ENCODE measurements around the gene CTSW. TPM values are rescaled to one million over a fixed set of nuclear protein-coding genes. Genes with fewer than 3 reads are reported as not detected.
"Not testable (repeated sequence)": the region's sequence is repeated elsewhere in the genome, so short reads cannot be mapped to it uniquely, and the experiment has no call there.

CTSW gene
- total RNA-seq, 2 experiments from 2014 or later: not detected

DNA sequence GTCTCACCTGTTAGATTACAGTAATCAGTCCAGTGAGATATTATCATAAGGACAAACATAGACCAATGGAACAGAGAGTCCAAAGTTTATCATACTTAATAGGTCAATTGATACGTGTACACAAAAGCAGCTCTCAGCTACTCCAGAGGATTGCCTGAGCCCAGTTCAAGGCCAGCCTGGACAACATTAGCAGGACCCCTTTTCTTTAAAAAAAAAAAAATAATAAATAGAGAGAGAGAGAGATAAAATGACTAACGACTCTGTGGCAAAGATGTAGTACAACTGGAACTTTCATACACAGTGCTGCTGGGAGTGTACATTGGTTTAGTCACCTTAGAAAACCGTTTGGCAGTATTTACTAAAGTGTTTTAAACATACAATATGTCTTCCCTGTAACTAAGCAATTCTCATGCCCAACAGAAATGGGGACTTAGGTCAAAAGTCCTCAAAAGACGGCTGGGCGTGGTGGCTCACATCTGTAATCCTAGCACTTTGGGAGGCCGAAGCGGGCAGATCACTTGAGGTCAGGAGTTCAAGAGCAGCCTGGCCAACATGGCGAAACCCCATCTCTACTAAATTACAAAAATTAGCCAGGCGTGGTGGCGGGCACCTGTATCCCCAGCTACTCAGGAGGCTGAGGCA, 35.3 kb upstream of the CTSW start:
- no peaks in the 10 kb centered on the region for H3K4me1 ChIP-seq (ENCODE audit: insufficient read depth, low read length, poor library complexity, severe bottlenecking)
- H4K20me1 ChIP-seq (ENCODE audit: insufficient read depth, low read length): no peaks in the 10 kb centered on the region
- H3K9me3 ChIP-seq (ENCODE audit: low read length): no peaks in the 10 kb centered on the region
- H3K9me2 ChIP-seq (ENCODE audit: insufficient read depth, low read length): no peaks in the 10 kb centered on the region
- ChIA-PET POLR2A (interaction anchor here (0.7 kb wide), 1 partner anchor 1455 kb away, joined by 4 read pairs; no protein-coding TSS in a partner anchor), CTCF (ENCODE audit: unreplicated experiment) (no interaction called here)
- intact Hi-C loops (cut with micrococcal nuclease; ENCODE audit: unreplicated experiment): no loop called here
- H3K36me3 ChIP-seq (ENCODE audit: insufficient read depth, low read length): no peaks in the 10 kb centered on the region
- H3K4me2 ChIP-seq (ENCODE audit: low read length): no peak overlapping the region
- TF ChIP-seq, protein P1, sequence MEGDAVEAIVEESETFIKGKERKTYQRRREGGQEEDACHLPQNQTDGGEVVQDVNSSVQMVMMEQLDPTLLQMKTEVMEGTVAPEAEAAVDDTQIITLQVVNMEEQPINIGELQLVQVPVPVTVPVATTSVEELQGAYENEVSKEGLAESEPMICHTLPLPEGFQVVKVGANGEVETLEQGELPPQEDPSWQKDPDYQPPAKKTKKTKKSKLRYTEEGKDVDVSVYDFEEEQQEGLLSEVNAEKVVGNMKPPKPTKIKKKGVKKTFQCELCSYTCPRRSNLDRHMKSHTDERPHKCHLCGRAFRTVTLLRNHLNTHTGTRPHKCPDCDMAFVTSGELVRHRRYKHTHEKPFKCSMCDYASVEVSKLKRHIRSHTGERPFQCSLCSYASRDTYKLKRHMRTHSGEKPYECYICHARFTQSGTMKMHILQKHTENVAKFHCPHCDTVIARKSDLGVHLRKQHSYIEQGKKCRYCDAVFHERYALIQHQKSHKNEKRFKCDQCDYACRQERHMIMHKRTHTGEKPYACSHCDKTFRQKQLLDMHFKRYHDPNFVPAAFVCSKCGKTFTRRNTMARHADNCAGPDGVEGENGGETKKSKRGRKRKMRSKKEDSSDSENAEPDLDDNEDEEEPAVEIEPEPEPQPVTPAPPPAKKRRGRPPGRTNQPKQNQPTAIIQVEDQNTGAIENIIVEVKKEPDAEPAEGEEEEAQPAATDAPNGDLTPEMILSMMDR (conservative IDR thresholded peaks at IDR 0.05; ENCODE audit: low read length): no peak
- TF ChIP-seq EZH2phosphoT487 (IDR thresholded peaks at IDR 0.05; ENCODE audit: borderline replicate concordance, low read depth, low read length): no peak
- no peaks in the 10 kb centered on the region for H3K79me2 ChIP-seq (ENCODE audit: insufficient read depth, low read depth, low read length)
- H3K27ac ChIP-seq (ENCODE audit: low read depth, low read length, poor library complexity, severe bottlenecking): no peak overlapping the region
- no peak overlapping the region for H2AFZ ChIP-seq (ENCODE audit: low read length)
- no peak for DNase-seq (ENCODE audit: low spot score)
- H3K4me3 ChIP-seq (ENCODE audit: low read depth, low read length, poor library complexity, severe bottlenecking): no peak overlapping the region
- no TSS peak for BruUV-seq (replicated peaks)

DNA sequence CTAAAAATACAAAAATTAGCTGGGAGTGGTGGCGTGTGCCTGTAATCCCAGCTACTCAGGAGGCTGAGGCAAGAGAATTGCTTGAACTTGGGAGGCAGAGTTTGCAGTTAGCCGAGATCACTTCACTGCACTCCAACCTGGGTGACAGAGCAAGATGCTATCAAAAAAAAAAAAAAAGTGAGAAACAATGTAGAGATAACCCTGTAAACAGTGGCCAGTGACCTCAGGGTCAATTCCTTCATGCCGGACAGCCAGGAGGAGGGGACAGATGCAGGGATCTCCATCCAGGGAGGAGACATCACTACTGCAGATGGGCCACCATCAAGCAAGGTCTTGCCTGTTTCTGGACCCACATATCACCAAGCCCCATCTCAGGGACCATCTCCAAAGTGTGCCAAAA, 31.9 kb upstream of the CTSW start:
- Histone ChIP-seq H3K36me3 (ENCODE audit: insufficient read depth, low read length) (peaks cover 21% of the 10 kb centered on the region), H3K79me2 (ENCODE audit: insufficient read depth, low read depth, low read length) (no peaks in the 10 kb centered on the region), H3K4me2 (ENCODE audit: low read length) (no peak overlapping the region), H3K27ac (ENCODE audit: low read depth, low read length, poor library complexity, severe bottlenecking) (no peak overlapping the region), H3K9me2 (ENCODE audit: insufficient read depth, low read length) (no peaks in the 10 kb centered on the region), H3K4me3 (ENCODE audit: low read depth, low read length, poor library complexity, severe bottlenecking) (no peak overlapping the region), H4K20me1 (ENCODE audit: insufficient read depth, low read length) (no peaks in the 10 kb centered on the region), H3K4me1 (ENCODE audit: insufficient read depth, low read length, poor library complexity, severe bottlenecking) (no peaks in the 10 kb centered on the region), H2AFZ (ENCODE audit: low read length) (no peak overlapping the region), H3K9me3 (ENCODE audit: low read length) (peaks cover 7% of the 10 kb centered on the region; the same call in 1 of the 2 replicates)
- ChIA-PET CTCF (ENCODE audit: unreplicated experiment) (no interaction called here), POLR2A (interaction anchor here (0.6 to 1.0 kb wide), 2 partner anchors 11 to 518 kb away, joined by 4 read pairs; no protein-coding TSS in a partner anchor)
- intact Hi-C loops (cut with micrococcal nuclease; ENCODE audit: unreplicated experiment): no loop called here
- DNase-seq (ENCODE audit: low spot score): no peak
- no TSS peak for BruUV-seq (replicated peaks)
- TF ChIP-seq, protein P1 (conservative IDR thresholded peaks at IDR 0.05; ENCODE audit: low read length): no peak
- no peak for TF ChIP-seq EZH2phosphoT487 (IDR thresholded peaks at IDR 0.05; ENCODE audit: borderline replicate concordance, low read depth, low read length)

DNA sequence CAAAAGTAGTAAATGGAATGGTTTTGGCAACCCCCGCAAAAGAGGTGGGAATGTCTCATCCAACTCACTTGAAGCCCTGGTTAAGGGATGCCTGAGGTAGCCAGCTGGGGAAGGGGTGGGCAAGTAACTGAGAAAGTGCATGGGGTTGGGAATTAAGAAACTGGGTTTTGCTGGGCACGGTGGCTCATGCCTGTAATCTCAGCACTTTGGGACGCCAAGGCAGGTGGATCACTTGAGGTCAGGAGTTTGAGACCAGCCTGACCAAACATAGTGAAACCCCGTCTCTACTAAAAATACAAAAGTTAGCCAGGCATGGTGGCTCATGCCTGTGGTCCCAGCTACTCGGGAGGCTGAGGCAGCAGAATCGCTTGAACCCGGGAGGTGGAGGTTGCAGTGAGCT, 30.9 kb upstream of the CTSW start:
- H3K4me2 ChIP-seq (ENCODE audit: low read length); H3K9me2 ChIP-seq (ENCODE audit: insufficient read depth, low read length); H3K79me2 ChIP-seq (ENCODE audit: insufficient read depth, low read depth, low read length); H3K27ac ChIP-seq (ENCODE audit: low read depth, low read length, poor library complexity, severe bottlenecking); H2AFZ ChIP-seq (ENCODE audit: low read length); H4K20me1 ChIP-seq (ENCODE audit: insufficient read depth, low read length); H3K4me1 ChIP-seq (ENCODE audit: insufficient read depth, low read length, poor library complexity, severe bottlenecking); H3K4me3 ChIP-seq (ENCODE audit: low read depth, low read length, poor library complexity, severe bottlenecking); DNase-seq (ENCODE audit: low spot score); H3K9me3 ChIP-seq (ENCODE audit: low read length); intact Hi-C loops (cut with micrococcal nuclease; ENCODE audit: unreplicated experiment); BruUV-seq (replicated peaks): not testable (repeated sequence)
- peaks cover 30% of the 10 kb centered on the region for H3K36me3 ChIP-seq (ENCODE audit: insufficient read depth, low read length)
- ChIA-PET CTCF (ENCODE audit: unreplicated experiment) (interaction anchor here (0.5 kb wide), 1 partner anchor 39 kb away, joined by 8 read pairs; the partner anchor contains the start of gene FIBP), POLR2A (interaction anchor here (0.6 to 1.0 kb wide), 3 partner anchors 10 to 727 kb away, joined by 3 to 4 read pairs (median 3); partner anchors contain the start of genes FAU and MRPL49)
